GM21367 (cell line): ENCODE data around the gene ZBTB16.

ENCODE experiments used
- ATAC-seq: cut with Tn5 transposase; IDR thresholded peaks from one replicate; pipeline ENCODE4 v1.9.1; 2021; ENCODE audit not compliant: unreplicated experiment

ZBTB16 gene

GRCh38 chr11:114164546-114164945 is 105.0 kb downstream of the ZBTB16 start:
- ATAC-seq, result no peak

DNA sequence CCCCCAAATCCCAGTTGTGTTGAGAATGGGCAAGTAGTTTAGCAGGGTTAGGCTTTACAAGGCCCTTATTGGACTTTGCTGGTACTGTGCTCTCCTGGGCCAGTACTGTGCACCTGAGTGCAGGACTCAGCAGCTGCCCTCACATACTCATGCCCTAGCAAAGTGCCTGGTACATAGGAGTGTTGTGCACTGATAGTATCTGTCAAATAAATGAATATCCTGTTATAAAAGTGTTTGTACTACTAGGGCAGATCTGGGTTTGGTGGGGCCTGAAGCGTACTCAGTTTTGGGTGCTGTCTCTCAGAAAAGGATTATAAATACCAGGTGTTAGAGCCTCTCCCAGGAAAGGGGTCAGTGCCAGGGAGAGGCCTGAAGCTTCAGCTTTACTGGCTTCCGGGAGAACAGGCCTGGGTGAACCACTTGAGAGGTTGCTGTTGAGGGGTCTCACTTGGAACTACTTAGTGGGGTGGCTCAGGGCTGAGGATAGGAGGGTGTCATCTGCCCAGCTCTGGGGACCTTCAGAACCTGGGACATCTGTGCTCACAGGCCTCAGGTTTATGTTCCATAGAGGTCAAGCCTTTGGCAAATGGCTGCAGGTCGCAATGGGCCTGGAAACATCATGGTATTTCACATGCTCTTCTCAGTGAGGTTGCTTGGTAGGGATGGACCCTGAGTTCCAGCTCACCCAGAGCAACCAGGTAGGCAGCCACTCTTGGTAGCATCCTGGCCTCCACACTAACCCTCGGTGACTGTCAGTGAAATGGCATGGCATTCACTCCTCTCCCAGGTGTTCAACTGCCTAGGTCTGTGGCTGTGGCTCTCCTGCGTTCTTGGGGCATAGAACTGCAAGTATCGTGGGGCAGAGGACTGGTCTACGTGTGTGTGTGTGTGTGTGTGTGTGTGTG is 106.1 kb downstream of the ZBTB16 start:
- ATAC-seq, result no peak

DNA sequence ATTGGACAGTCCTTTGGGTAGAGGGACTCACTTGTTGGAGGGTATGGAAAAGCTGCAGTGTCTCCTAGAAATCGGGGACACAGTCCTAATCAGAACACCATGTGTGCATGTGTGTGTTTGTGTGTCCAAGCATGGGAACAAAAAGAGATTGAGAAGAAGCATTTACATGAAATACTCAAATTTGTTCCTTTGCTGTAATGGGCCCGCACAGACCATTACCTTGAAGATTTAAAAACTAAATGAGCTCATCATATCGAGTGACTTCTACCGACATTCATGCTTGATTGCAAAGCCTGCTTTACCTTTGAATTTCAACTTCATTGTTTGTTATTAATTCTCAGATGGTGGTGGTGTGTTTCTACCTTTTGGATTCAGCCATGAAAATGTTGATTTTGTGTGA is 106.9 kb downstream of the ZBTB16 start:
- ATAC-seq, result no peak

DNA sequence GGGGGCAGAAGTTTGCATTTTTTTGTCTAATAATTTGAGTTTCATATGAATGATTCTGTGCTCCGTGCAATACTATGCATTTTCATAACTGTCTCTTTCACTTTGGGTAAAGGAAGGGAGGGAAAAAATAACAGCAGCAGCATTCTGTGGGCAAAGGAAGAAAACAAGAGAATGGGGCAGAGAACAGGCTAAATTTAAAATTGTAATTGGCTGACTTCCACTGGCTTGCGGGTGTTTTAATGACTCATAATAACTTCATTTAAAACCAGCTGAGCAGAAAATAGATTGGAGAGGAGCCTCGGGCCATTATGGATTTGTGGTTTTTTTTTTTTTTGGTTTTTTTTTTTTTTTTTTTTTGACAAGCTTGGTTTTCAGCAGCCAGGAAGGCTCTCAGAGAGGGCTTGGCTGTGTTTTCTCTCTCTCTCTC is 107.4 kb downstream of the ZBTB16 start:
- ATAC-seq, result no peak

GRCh38 chr11:114167355-114167754 is 107.8 kb downstream of the ZBTB16 start:
- no peak for ATAC-seq

GRCh38 chr11:114167771-114168448 is 108.4 kb downstream of the ZBTB16 start:
- ATAC-seq, result no peak

DNA sequence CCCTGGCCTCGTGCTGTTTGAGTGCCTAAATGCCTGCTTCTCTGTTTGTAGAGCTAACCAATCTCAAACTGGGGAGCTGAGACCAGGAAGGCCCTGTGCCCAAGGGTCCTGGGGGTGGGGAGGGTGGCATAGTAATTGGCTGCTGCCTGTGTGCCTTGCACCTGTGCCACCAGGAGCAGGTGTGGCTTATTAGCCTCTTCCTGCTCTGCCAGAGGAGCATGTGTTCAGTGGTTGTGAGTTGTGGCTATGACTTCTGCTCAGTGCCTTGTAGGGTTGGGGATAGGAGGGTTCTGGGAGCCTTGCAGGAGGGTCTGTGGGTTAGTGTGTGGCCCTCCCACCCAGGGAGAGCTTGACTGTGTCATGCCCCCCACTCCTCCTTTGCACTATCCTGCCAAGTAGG is 109.2 kb downstream of the ZBTB16 start:
- no peak for ATAC-seq

- no peak for ATAC-seq
Observed at GRCh38 chr11:114169321-114169749, 109.8 kb downstream of the ZBTB16 start.

DNA sequence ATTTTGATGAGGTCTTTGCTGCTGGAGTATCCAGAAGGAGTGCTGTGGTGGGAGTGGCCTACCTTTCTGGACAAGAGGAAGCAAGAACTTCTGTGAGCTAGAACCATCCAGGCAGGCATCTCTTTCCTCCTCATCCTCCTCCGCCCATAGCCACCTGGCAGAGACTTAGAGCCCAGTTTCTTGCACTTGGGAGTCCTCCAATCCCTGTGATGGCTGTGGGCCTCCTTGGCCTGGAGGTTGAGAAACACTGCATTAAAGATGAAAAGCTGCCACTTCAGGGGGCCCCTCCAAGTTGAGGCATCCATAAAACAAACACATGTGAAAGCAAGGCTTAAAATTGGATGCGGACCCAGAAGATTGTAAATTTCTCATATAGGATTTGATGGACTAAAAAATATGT is 110.3 kb downstream of the ZBTB16 start:
- ATAC-seq, result no peak

DNA sequence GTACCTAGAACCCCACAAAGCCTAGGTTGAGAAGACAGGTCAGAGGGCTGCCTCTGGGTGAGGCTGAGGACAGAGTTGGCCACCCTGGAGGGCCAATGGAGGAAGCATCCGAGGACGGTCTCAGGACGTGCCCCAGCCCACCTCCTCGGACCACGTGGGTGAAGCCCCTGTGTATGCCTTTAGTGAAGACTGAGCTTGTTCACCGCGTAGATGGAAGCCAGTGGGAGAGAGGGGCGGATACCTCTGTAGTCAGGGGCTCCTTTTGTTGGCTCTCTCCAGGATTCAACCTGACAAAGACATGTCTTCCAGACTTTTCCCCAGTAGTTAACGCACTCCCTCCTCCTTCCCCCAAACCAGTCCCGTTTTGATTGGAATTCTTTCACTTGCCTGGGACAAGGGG is 110.7 kb downstream of the ZBTB16 start:
- ATAC-seq, result no peak

- no peak for ATAC-seq
Observed at GRCh38 chr11:114171257-114172054, 111.9 kb downstream of the ZBTB16 start.

DNA sequence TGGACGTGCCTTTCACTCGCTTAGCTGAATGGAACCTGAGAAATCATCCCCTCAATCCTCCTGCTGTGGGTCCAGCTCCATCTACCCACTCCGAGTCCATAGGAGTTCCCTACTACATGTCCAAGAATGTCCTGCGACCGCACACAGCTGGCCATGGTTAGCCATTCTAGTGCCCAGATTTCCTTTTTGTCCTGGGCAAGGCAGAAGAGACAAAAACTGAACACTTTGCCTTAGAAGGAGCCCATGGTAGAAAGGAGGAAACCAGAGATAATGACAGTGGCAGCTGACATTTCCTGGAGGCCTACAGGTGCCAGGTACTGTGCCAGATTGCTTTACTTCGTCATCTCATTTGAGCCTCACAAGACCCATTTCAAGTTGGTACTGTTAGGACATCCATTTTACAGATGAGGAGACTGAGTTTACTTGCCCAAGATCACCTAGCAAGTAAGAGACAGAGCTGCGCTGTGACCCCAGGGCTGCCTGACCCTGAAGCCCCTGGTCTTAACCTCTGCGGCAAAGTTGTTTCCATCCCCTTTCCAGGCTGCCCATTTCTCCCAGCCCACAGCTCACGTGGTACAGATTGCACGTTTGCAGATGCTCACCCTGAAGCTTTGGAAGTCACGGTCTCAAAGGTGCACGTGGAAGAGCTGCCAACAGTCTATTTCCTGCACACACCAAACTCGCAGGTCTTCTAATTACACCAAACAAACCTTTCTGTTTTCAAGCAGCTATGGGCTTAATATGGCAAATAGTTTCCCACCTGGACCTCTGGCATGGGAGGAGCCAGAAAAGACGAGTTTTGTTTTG is 112.7 kb downstream of the ZBTB16 start:
- no peak for ATAC-seq

GRCh38 chr11:114172871-114173444 is 113.4 kb downstream of the ZBTB16 start:
- no peak for ATAC-seq

GRCh38 chr11:114173843-114174242 is 114.3 kb downstream of the ZBTB16 start:
- no peak for ATAC-seq

DNA sequence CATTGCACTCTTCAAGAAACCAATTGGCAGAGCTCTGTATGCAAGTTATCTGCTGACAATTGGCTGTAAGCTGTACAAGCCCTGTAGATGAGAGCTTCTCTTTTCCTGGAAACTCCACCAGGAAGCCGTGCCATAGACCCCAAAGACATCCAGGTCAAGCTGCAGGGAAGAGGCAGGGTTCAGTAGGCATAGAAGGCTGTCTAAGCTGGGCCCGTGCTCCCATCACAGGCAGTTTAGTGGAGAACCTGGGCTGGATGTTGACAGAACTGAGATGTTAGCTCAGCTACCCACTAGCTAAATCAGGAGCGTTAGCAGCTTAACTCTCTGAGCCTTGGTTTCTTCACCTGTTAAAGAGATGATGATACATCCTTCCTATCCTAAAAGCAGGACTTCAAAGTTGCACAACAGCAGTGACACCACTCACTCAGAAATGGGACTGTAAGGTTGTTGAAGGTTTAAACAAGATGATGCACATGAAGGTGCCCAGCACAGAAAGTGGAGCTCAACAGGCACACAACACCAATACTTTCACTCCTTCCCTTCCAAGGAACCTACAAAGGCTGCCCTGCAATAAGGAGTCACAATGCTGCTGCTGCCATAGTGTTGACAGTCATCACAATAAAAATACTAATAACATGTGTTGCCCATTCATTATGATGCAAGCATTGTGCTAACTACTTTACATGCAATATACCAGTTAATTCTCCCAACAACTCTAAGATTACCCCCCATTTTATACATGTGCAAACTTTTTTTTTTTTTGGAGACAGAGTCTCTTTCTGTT is 115.4 kb downstream of the ZBTB16 start:
- ATAC-seq, result no peak

GRCh38 chr11:114175706-114176105 is 116.2 kb downstream of the ZBTB16 start:
- no peak for ATAC-seq

GRCh38 chr11:114176321-114176720 is 116.8 kb downstream of the ZBTB16 start:
- no peak for ATAC-seq

- ATAC-seq, result no peak
Observed at GRCh38 chr11:114178656-114179055, 119.1 kb downstream of the ZBTB16 start.

DNA sequence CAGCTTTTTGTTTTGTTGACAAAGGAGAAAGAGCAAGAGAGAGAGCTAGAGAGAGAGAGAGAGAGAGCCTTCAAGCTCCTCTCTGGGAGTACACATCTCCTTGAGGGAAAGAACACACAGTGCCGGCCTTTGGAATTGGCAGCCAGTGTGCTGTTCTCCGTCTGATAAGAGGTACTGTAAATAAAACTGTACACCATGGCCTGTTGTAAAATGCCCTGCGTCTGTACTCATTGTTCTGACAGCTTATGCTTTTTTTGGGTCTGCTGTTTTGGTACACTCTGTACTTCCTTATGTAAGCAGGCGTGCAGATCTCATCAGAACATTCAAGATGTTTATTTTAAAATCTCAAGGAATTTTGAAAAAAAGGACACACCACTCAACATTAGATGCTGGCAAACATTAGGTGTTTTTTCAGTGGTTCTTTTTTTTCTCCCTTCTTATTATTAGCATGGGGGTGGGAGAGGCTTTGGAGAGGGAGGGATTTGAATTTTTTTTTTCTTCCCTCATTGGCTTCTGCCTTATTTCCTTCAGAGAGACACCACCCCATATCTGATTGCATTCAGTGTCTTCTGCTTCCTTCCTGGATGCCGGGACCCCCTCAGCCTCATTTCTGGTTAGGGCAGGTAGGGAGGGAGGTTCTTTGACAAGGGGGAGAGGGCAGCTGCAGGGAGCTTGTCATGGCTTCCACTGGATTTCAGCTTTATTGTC is 119.9 kb downstream of the ZBTB16 start:
- ATAC-seq, result no peak
